ENCODE measurements around the gene PRKCZ. TPM values are rescaled to one million over a fixed set of nuclear protein-coding genes. Genes with fewer than 3 reads are reported as not detected.

Gene PRKCZ
- total RNA-seq, 1 experiment from 2014 or later = 45.9 TPM

GRCh38 chr1:2210786-2211185, 160.6 kb downstream of the PRKCZ start:
- CTCF ChIA-PET = no interaction called here
- H3K4me3 Mint-ChIP-seq (ENCODE audit: unreplicated experiment) = no peak overlapping the region
- intact Hi-C loops (cut with micrococcal nuclease; ENCODE audit: unreplicated experiment) = no loop called here

GRCh38 chr1:2212274-2212531, 162.0 kb downstream of the PRKCZ start:
- H3K36me3 ChIP-seq (ENCODE audit: control insufficient read depth, insufficient read depth, low read length) = no peaks in the 10 kb centered on the region
- Mint-ChIP-seq H3K27ac (ENCODE audit: unreplicated experiment) (no peak overlapping the region), H3K36me3 (ENCODE audit: insufficient read depth, unreplicated experiment) (no peaks in the 10 kb centered on the region), H3K4me3 (ENCODE audit: unreplicated experiment) (no peak overlapping the region), H3K27me3 (ENCODE audit: insufficient read depth, unreplicated experiment) (no peaks in the 10 kb centered on the region), H3K9me3 (ENCODE audit: unreplicated experiment) (no peaks in the 10 kb centered on the region), H3K4me1 (ENCODE audit: low read depth, unreplicated experiment) (no peaks in the 10 kb centered on the region)
- intact Hi-C loops (cut with micrococcal nuclease; ENCODE audit: unreplicated experiment) = no loop called here
- no TSS peak for BruUV-seq (replicated peaks)
- no peaks in the 10 kb centered on the region for H3K4me1 ChIP-seq
- no peaks in the 10 kb centered on the region for H3K27me3 ChIP-seq (replicated peaks; ENCODE audit: control insufficient read depth, insufficient read depth, low read length)
- ChIA-PET POLR2A (no interaction called here), CTCF (no interaction called here)
- no peak overlapping the region for H3K4me3 ChIP-seq (ENCODE audit: low read depth, low read length)
- DNase-seq = no peak
- no peak for TF ChIP-seq CTCF (IDR thresholded peaks at IDR 0.05; ENCODE audit: insufficient read depth in 1 of 2, low read depth in 1 of 2, low read length in 1 of 2, severe bottlenecking in 1 of 2, unreplicated experiment in 1 of 2)
- no peaks in the 10 kb centered on the region for H3K9me3 ChIP-seq

More at GRCh38 chr1:2210786-2211185, 160.6 kb downstream of the PRKCZ start:
- Histone ChIP-seq H3K9me3 (no peaks in the 10 kb centered on the region), H3K36me3 (ENCODE audit: control insufficient read depth, insufficient read depth, low read length) (no peaks in the 10 kb centered on the region), H3K27me3 (replicated peaks; ENCODE audit: control insufficient read depth, insufficient read depth, low read length) (no peaks in the 10 kb centered on the region), H3K4me3 (ENCODE audit: low read depth, low read length) (no peak overlapping the region), H3K4me1 (no peaks in the 10 kb centered on the region)
- no peak for DNase-seq
- BruUV-seq (replicated peaks) = no TSS peak
- Mint-ChIP-seq H3K27ac (ENCODE audit: unreplicated experiment) (no peak overlapping the region), H3K4me1 (ENCODE audit: low read depth, unreplicated experiment) (no peaks in the 10 kb centered on the region), H3K9me3 (ENCODE audit: unreplicated experiment) (no peaks in the 10 kb centered on the region), H3K36me3 (ENCODE audit: insufficient read depth, unreplicated experiment) (no peaks in the 10 kb centered on the region), H3K27me3 (ENCODE audit: insufficient read depth, unreplicated experiment) (no peaks in the 10 kb centered on the region)
- TF ChIP-seq CTCF (IDR thresholded peaks at IDR 0.05; ENCODE audit: insufficient read depth in 1 of 2, low read depth in 1 of 2, low read length in 1 of 2, severe bottlenecking in 1 of 2, unreplicated experiment in 1 of 2) = no peak
- POLR2A ChIA-PET = no interaction called here

GRCh38 chr1:2212532-2213491, 162.6 kb downstream of the PRKCZ start:
- no peaks in the 10 kb centered on the region for H3K4me1 ChIP-seq
- no peaks in the 10 kb centered on the region for H3K27me3 Mint-ChIP-seq (ENCODE audit: insufficient read depth, unreplicated experiment)
- no peak for DNase-seq
- intact Hi-C loops (cut with micrococcal nuclease; ENCODE audit: unreplicated experiment) = no loop called here
- no peaks in the 10 kb centered on the region for H3K4me1 Mint-ChIP-seq (ENCODE audit: low read depth, unreplicated experiment)
- H3K27me3 ChIP-seq (replicated peaks; ENCODE audit: control insufficient read depth, insufficient read depth, low read length) = no peaks in the 10 kb centered on the region
- no TSS peak for BruUV-seq (replicated peaks)
- H3K4me3 Mint-ChIP-seq (ENCODE audit: unreplicated experiment) = no peak overlapping the region
- H3K4me3 ChIP-seq (ENCODE audit: low read depth, low read length) = no peak overlapping the region
- ChIA-PET CTCF (no interaction called here), POLR2A (no interaction called here)
- no peak overlapping the region for H3K27ac Mint-ChIP-seq (ENCODE audit: unreplicated experiment)
- no peaks in the 10 kb centered on the region for H3K36me3 ChIP-seq (ENCODE audit: control insufficient read depth, insufficient read depth, low read length)
- H3K36me3 Mint-ChIP-seq (ENCODE audit: insufficient read depth, unreplicated experiment) = no peaks in the 10 kb centered on the region
- no peaks in the 10 kb centered on the region for H3K9me3 Mint-ChIP-seq (ENCODE audit: unreplicated experiment)
- no peaks in the 10 kb centered on the region for H3K9me3 ChIP-seq
- no peak for TF ChIP-seq CTCF (IDR thresholded peaks at IDR 0.05; ENCODE audit: insufficient read depth in 1 of 2, low read depth in 1 of 2, low read length in 1 of 2, severe bottlenecking in 1 of 2, unreplicated experiment in 1 of 2)
